ENCODE data around the gene PPP1R9A.
"Not testable (repeated sequence)": the region's sequence is repeated elsewhere in the genome, so short reads cannot be mapped to it uniquely, and the experiment has no call there.

PPP1R9A gene

GRCh38 chr7:94975336-94975735 is 67.9 kb downstream of the PPP1R9A start:
- DNase-seq (ENCODE audit: low spot score) = no peak

DNA sequence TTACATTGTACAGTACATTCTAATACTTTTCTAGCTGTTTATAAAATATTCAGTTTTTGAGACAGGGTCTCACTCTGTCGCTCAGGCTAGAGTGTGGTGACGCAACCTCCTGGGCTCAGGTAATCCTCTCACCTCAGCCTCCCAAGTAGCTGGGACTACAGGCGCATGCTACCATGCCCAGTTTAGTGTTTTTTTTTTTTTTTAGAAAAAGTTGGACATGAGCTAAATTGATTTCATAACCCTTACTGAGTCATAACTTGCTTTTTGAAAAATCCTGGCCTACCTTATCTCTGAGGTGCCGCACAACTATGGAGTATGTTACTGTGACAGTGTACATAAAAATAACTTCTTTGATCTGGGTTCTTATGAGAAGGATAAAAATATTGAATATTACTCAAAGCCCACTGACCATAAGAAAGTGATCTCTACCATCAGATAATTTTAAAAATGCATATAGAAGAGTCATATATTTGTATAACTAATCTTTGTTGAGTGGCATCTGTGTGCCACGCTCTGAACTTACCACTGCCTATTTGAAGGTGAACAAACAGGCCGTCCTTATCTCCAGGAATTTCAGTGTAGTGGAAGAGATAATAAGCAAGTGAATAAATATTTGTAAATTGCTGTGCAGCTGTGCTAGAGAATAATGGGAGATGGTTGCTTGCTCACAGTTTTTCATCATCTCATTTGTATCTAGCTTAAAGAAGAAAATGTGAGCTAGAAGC is 73.2 kb downstream of the PPP1R9A start:
- no peak for DNase-seq (ENCODE audit: low spot score)

GRCh38 chr7:94995921-94996320 is 88.5 kb downstream of the PPP1R9A start:
- DNase-seq (ENCODE audit: low spot score) = no peak

- DNase-seq (ENCODE audit: low spot score) = no peak
These were observed 89.0 kb downstream of the PPP1R9A start for GRCh38 chr7:94996369-94996768.

- DNase-seq (ENCODE audit: low spot score) = no peak
These were observed 90.2 kb downstream of the PPP1R9A start for GRCh38 chr7:94997547-94997946.

GRCh38 chr7:94998266-94999068 is 91.1 kb downstream of the PPP1R9A start:
- no peak for DNase-seq (ENCODE audit: low spot score)

- no peak for DNase-seq (ENCODE audit: low spot score)
These were observed 91.6 kb downstream of the PPP1R9A start for GRCh38 chr7:94999069-94999351.

- not testable (repeated sequence) for DNase-seq (ENCODE audit: low spot score)
These were observed 92.2 kb downstream of the PPP1R9A start for GRCh38 chr7:94999601-95000000.

- no peak for DNase-seq (ENCODE audit: low spot score)
These were observed 93.9 kb downstream of the PPP1R9A start for GRCh38 chr7:95001258-95001657.

DNA sequence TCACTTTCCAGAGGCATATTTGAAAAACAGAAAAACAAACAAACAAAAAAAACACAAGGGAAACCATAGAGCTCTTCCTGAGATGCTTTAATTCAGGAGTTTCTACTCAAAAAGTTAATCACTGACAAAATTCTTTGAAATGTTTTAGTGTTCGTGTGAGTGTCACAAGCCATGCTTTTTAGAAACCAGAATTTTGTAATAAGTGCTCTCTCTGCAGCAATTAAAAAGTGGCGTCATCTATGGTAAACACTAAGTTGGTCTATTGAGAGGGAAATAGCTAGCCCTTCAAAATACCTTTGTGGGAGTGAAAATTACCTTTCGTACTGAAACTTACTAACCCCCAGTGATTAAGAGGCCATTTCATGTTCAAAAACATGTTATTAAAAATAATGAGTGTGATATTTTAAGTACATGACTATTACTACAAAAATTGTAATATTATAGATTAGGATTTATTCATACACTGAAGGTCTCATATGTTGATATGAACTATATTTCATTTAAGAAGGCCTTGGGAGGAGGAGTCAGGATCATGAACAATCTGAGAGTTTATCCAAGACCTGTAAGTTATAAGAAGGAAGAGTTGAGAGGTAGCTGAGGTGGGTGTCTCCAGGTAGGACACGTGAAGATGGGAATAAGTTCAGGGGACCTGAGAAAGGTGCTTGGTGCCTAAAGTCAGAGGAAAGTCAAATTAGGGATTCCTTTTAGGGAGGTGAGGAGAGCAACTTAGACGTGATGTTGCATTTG is 94.6 kb downstream of the PPP1R9A start:
- DNase-seq (ENCODE audit: low spot score) = no peak

DNA sequence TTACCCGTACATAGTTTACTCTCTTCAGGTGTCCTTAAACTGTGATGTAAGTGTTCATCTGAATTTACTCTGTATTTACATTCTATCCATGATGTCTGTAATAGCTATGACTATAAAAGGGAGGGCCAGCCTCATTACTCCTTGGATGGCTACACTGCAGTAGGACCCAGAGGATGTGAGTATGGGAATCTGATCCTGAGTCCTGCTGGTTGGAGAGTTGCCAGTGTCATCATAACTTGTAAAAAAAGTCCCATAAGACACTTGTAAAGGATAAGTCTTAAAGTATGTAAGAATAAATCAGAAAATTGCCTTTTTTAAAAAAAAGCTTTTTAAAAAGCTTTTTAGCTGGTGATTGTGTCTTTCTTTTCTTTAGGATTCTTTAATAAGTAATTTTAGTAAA is 95.4 kb downstream of the PPP1R9A start:
- no peak for DNase-seq (ENCODE audit: low spot score)

GRCh38 chr7:95004618-95005247 is 97.3 kb downstream of the PPP1R9A start:
- DNase-seq (ENCODE audit: low spot score) = no peak

DNA sequence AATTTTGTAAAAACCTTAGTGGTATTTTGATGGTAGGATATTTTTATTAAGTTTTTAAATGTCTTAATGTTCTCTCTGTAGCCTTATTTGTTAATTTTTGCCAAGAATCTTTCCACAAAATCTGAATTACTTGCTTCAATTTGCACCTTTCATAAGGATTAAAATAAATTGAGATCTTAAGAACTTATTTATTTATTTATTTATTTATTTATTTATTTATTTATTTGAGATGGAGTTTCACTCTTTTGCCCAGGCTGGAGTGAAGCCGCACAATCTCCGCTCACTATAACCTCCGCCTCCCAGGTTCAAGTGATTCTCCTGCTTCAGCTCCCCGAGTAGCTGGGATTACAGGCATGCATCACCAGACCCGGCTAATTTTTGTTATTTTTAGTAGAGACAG is 98.6 kb downstream of the PPP1R9A start:
- no peak for DNase-seq (ENCODE audit: low spot score)

GRCh38 chr7:95008773-95009172 is 101.4 kb downstream of the PPP1R9A start:
- DNase-seq (ENCODE audit: low spot score) = not testable (repeated sequence)

- DNase-seq (ENCODE audit: low spot score) = no peak
These were observed 103.9 kb downstream of the PPP1R9A start for GRCh38 chr7:95011146-95011928.

DNA sequence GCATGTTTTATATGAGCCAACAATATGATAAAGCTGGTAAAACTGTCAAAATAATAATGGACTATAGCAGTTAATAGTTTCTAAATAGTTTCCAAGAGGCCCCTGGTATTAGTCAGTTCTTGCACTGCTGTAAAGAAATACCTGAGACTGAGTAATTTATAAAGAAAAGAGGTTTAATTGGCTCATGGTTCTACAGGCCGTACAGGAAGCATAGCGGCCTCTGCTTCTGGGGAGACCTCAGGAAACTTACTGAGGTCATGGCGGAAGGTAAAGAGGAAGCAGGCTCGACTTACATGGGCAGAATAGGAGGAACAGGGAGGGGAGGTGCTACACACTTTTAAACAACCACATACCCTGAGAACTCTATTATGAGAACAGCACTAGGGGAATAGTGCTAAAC is 104.6 kb downstream of the PPP1R9A start:
- no peak for DNase-seq (ENCODE audit: low spot score)

GRCh38 chr7:95018021-95018420 is 110.6 kb downstream of the PPP1R9A start:
- DNase-seq (ENCODE audit: low spot score) = no peak

DNA sequence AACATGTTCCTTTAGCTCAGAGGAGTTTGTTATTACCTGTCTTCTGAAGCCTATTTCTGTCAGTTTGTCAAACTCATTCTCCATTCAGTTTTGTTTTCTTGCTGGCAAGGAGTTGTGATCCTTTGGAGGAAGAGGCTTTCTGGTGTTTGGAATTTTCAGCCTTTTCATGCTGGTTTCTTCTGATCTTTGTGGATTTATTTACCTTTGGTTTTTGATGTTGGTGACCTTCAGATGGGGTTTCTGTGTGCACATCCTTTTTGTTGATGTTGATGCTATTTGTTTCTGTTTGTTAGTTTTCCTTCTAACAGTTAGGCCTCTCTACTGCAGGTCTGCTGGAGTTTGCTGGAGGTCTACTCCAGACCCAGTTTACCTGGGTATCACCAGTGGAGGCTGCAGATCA is 118.6 kb downstream of the PPP1R9A start:
- DNase-seq (ENCODE audit: low spot score) = no peak

- no peak for DNase-seq (ENCODE audit: low spot score)
These were observed 119.2 kb downstream of the PPP1R9A start for GRCh38 chr7:95026421-95027072.

DNA sequence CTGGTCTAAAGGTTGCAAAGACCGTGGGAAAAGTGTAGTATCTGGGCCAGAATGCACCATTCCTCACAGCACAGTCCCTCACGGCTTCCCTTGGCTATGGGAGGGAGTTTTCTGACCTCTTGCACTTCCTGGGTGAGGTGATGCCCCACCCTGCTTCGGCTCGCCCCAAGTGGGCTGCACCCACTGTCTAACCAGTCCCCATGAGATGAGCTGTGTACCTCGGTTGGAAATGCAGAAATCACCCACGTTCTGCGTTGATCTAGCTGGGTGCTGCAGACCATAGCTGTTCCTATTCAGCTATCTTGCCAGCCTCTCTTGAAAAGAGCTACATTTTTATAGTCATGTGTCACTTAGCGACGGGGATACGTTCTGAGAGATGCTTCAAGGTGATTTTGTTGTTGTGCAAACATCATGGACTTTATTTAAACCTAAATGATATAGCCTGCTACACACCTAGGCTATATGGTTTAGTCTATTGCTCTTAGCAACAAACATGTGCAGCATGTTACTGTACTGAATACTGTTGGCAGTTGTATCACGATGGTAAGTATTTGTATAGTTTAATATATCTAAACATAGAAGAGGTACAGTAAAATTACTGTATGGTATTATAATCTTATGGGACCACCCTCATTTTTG is 120.0 kb downstream of the PPP1R9A start:
- DNase-seq (ENCODE audit: low spot score) = no peak

- DNase-seq (ENCODE audit: low spot score) = peak; percentile 8
These were observed 121.3 kb downstream of the PPP1R9A start for GRCh38 chr7:95028683-95029082.
